T-cell (primary cell): ENCODE data around the gene RELL2. TPM values are rescaled to one million over a fixed set of nuclear protein-coding genes. Genes with fewer than 3 reads are reported as not detected.
A peak's percentile ranks its signal among the peaks of the same experiment; 100 is the strongest.

ENCODE experiments used
- ATAC-seq, 4 experiments: fragments of 200-7000 bp in 3 of 4; fragments of 150-1000 bp in 1 of 4; cut with Tn5 transposase; replicated peaks in 1 of 4; 1 replicate in 3 of 4; 2 replicates in 1 of 4; pipeline ENCODE4 v1.10.0; 2021; ENCODE audit warnings: moderate library complexity in 3 of 4, mild to moderate bottlenecking in 2 of 4, moderate number of reproducible peaks in 1 of 4
- CTCF ChIA-PET, 2 donors: fragments of 300-600 bp; sonication (Branson Sonifier 250); formaldehyde crosslinking; loops; one replicate each; lab custom pipeline; 2022; ENCODE audit warnings: antibody characterized with exemption in 2 of 2; lab: Charles Lee
- POLR2A ChIA-PET, 2 donors: fragments of 300-600 bp; sonication (Branson Sonifier 250); formaldehyde crosslinking; loops; one replicate each; lab custom pipeline; 2022; ENCODE audit warnings: antibody characterized with exemption in 2 of 2; lab: Charles Lee
- DNase-seq, 35 experiments: peaks; one replicate each; pipeline versions ENCODE4 v3.0.0 to v3.0.0-alpha.2; 2013 to 2023
- H3K27ac ChIP-seq: one replicate; pipeline ENCODE4 v1.5.1; 2013; ENCODE audit warnings: low read length
- H3K27me3 ChIP-seq, 2 experiments: replicated peaks in 1 of 2; 1 replicate in 1 of 2; 2 replicates in 1 of 2; pipeline versions ENCODE4 v1.6.1 to v1.7.0; 2013; ENCODE audit warnings: low read length in 1 of 2, mixed read lengths in 1 of 2; ENCODE audit not compliant: control insufficient read depth in 2 of 2, insufficient read depth in 2 of 2; ENCODE audit errors: extremely low read depth in 1 of 2
- H3K36me3 ChIP-seq, 2 donors: 1 replicate in 1 of 2; 2 replicates in 1 of 2; pipeline versions ENCODE4 v1.6.1 to v1.7.0; 2013; ENCODE audit warnings: low read length in 1 of 2; ENCODE audit not compliant: control insufficient read depth in 2 of 2, insufficient read depth in 1 of 2; ENCODE audit errors: extremely low read depth in 1 of 2
- H3K4me1 ChIP-seq, 2 experiments: 1 replicate in 1 of 2; 2 replicates in 1 of 2; pipeline versions ENCODE4 v1.6.1 to v1.7.0; 2013; ENCODE audit warnings: low read length in 2 of 2, mixed read lengths in 1 of 2; ENCODE audit not compliant: insufficient read depth in 2 of 2, control insufficient read depth in 1 of 2; ENCODE audit errors: extremely low read depth in 1 of 2
- H3K4me3 ChIP-seq, 2 donors: 1 replicate in 1 of 2; 2 replicates in 1 of 2; pipeline versions ENCODE4 v1.5.1 to v1.7.0; 2013; ENCODE audit warnings: mild to moderate bottlenecking in 2 of 2, low read length in 1 of 2, moderate library complexity in 1 of 2; ENCODE audit not compliant: control insufficient read depth in 1 of 2; ENCODE audit errors: extremely low read depth in 1 of 2
- H3K9me3 ChIP-seq: 2 replicates; pipeline ENCODE4 v1.7.0; 2013
- H3K27ac Mint-ChIP-seq, 2 donors: one replicate each; pipeline ENCODE4 v1.8.0; 2020 to 2021; ENCODE audit warnings: mild to moderate bottlenecking in 2 of 2, mixed read lengths in 2 of 2
- H3K27me3 Mint-ChIP-seq, 2 donors: one replicate each; pipeline ENCODE4 v1.8.0; 2021 to 2022; ENCODE audit warnings: mixed read lengths in 2 of 2
- H3K36me3 Mint-ChIP-seq: one replicate; pipeline ENCODE4 v1.8.0; 2021; ENCODE audit warnings: mixed read lengths
- H3K4me1 Mint-ChIP-seq, 3 donors: one replicate each; pipeline ENCODE4 v1.8.0; 2020 to 2022; ENCODE audit warnings: mixed read lengths in 3 of 3, mild to moderate bottlenecking in 1 of 3
- H3K4me3 Mint-ChIP-seq, 3 donors: one replicate each; pipeline ENCODE4 v1.8.0; 2020 to 2022; ENCODE audit warnings: mild to moderate bottlenecking in 3 of 3, mixed read lengths in 3 of 3, moderate library complexity in 3 of 3
- H3K9me3 Mint-ChIP-seq, 3 donors: one replicate each; pipeline ENCODE4 v1.8.0; 2020 to 2022; ENCODE audit warnings: mixed read lengths in 3 of 3
- WGBS: methylation state at CpG from one replicate; pipeline ENCODE4 v1.1.5; 2013; ENCODE audit warnings: missing lambda C conversion rate; ENCODE audit not compliant: insufficient coverage; 5-methylcytosine and 5-hydroxymethylcytosine counted together
- total RNA-seq, 35 experiments: library from RNA in 6 of 35; stranded (reverse) in 6 of 35; fragments of 120-200 nt in 1 of 35; gene quantifications; one replicate each; pipeline versions ENCODE4 v1.2.1 to v1.2.4 and lab custom pipeline; 2013 to 2026

The RELL2 gene
- total RNA-seq, 5 donors from 2014 or later (not counting 1 experiment from before 2014, with no cell fraction given): 15.3 to 30.7 (median 26.0) TPM

- Histone ChIP-seq H3K27ac (no peak overlapping the region), H3K9me3 (no peaks in the 10 kb centered on the region), H3K4me1 (peaks cover 7 to 40% of the 10 kb centered on the region in 2 experiments), H3K4me3 (no peak overlapping the region), H3K36me3 (peaks cover 6 to 29% of the 10 kb centered on the region in 2 donors), H3K27me3 (no peaks in the 10 kb centered on the region)
- POLR2A ChIA-PET: interaction anchor here (0.5 to 0.7 kb wide), 2 partner anchors 8 to 16 kb away, joined by 3 to 4 read pairs; partner anchors contain the start of gene DIAPH1 (in 1 of the 2)
- H3K4me3 Mint-ChIP-seq: peak overlapping the region; percentile 84 to 92 (median 91)
- CTCF ChIA-PET: interaction anchor here (0.5 to 6.1 kb wide), 6 partner anchors 17 to 176 kb away, joined by 3 to 62 read pairs (median 14); partner anchors contain the start of gene DIAPH1 (in 1 of the 2)
- H3K9me3 Mint-ChIP-seq: no peaks in the 10 kb centered on the region
- no peak for DNase-seq
- peak overlapping the region in 1 of 2 donors; percentile 69 for H3K27ac Mint-ChIP-seq
- H3K4me1 Mint-ChIP-seq: peaks cover 47 to 50% (median 48%) of the 10 kb centered on the region in 3 donors
- no peak for ATAC-seq
- WGBS: 91% methylated on average over 1 of the region's 6 CpGs
- peaks cover 12% of the 10 kb centered on the region for H3K36me3 Mint-ChIP-seq
- H3K27me3 Mint-ChIP-seq: no peaks in the 10 kb centered on the region
Observed at GRCh38 chr5:141634720-141635119, 2.1 kb upstream of the RELL2 start.

- H3K36me3 ChIP-seq: peaks cover 3 to 26% of the 10 kb centered on the region in 2 donors
- ATAC-seq: no peak
- POLR2A ChIA-PET: interaction anchor here (0.7 to 2.0 kb wide), 2 partner anchors 17 to 19 kb away, joined by 4 to 5 read pairs; partner anchors contain the start of gene DIAPH1 (in 1 of the 2)
- peak overlapping the region; percentile 90 to 99 for H3K4me3 ChIP-seq
- 100% methylated on average over 1 of the region's 7 CpGs for WGBS
- Mint-ChIP-seq H3K9me3 (no peaks in the 10 kb centered on the region), H3K27ac (peak overlapping the region in 1 of 2 donors; percentile 79), H3K27me3 (no peaks in the 10 kb centered on the region), H3K4me3 (peak overlapping the region; percentile 84 to 92 (median 91)), H3K36me3 (peaks cover 5% of the 10 kb centered on the region), H3K4me1 (peaks cover 44 to 48% (median 44%) of the 10 kb centered on the region in 3 donors)
- no peaks in the 10 kb centered on the region for H3K9me3 ChIP-seq
- H3K4me1 ChIP-seq: peaks cover 7 to 40% of the 10 kb centered on the region in 2 experiments
- DNase-seq: no peak
- no peaks in the 10 kb centered on the region for H3K27me3 ChIP-seq
- CTCF ChIA-PET: interaction anchor here in 1 of 2 donors (0.5 to 6.1 kb wide), 6 partner anchors 16 to 315 kb away, joined by 3 to 62 read pairs (median 20); partner anchors contain the start of genes DIAPH1, FCHSD1 and TAF7
- H3K27ac ChIP-seq: no peak overlapping the region
Observed at GRCh38 chr5:141635646-141636045, 1.2 kb upstream of the RELL2 start.

DNA sequence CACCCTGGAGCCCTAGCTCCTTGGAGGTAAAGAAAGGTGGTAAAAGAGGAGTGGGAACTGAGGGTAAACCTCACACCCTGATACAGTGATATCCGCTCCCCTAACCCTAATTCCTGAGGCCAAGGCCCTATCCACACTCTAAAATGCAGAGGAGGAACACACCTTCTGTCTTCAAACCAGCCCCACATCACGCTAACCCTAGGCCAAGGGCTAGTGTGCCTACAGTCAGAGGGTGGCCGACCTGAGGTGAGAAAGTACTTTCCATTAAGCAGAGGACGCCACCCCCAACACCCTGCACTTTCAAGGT is 738 bp upstream of the RELL2 start:
- Histone ChIP-seq H3K27me3 (no peaks in the 10 kb centered on the region), H3K4me1 (peaks cover 7 to 40% of the 10 kb centered on the region in 2 experiments), H3K27ac (peak overlapping the region; percentile 79), H3K36me3 (peaks cover 3 to 26% of the 10 kb centered on the region in 2 donors), H3K9me3 (no peaks in the 10 kb centered on the region), H3K4me3 (peak overlapping the region; percentile 90 to 99)
- peaks cover 9% of the 10 kb centered on the region for H3K36me3 Mint-ChIP-seq
- ChIA-PET CTCF (interaction anchor here in 1 of 2 donors (0.5 to 6.1 kb wide), 7 partner anchors 15 to 316 kb away, joined by 3 to 62 read pairs (median 16); partner anchors contain the start of genes DIAPH1, FCHSD1 and TAF7), POLR2A (interaction anchor here (0.6 to 2.0 kb wide), 3 partner anchors 15 to 19 kb away, joined by 3 to 5 read pairs (median 4); partner anchors contain the start of gene FCHSD1 (in 2 of the 2))
- ATAC-seq: no peak
- peak overlapping the region; percentile 71 to 79 for H3K27ac Mint-ChIP-seq
- no peak for DNase-seq
- H3K9me3 Mint-ChIP-seq: no peaks in the 10 kb centered on the region
- peak overlapping the region; percentile 84 to 92 (median 91) for H3K4me3 Mint-ChIP-seq
- no peaks in the 10 kb centered on the region for H3K27me3 Mint-ChIP-seq
- WGBS: 10% methylated on average over 4 of the region's 4 CpGs
- H3K4me1 Mint-ChIP-seq: peaks cover 44 to 48% (median 44%) of the 10 kb centered on the region in 3 donors

- H3K4me3 Mint-ChIP-seq: peak overlapping the region; percentile 84 to 92 (median 91)
- peak; percentile 67 to 69 (median 68) for ATAC-seq
- H3K4me3 ChIP-seq: peak overlapping the region; percentile 90 to 99
- no peaks in the 10 kb centered on the region for H3K27me3 Mint-ChIP-seq
- H3K27ac Mint-ChIP-seq: peak overlapping the region; percentile 87 to 93
- peaks cover 38 to 50% (median 47%) of the 10 kb centered on the region in 3 donors for H3K4me1 Mint-ChIP-seq
- DNase-seq: peak in 32 of 35 experiments; percentile 22 to 73 (median 42)
- POLR2A ChIA-PET: interaction anchor here (0.5 to 2.0 kb wide), 6 partner anchors 13 to 458 kb away, joined by 3 to 23 read pairs (median 4); partner anchors contain the start of gene FCHSD1 (in 1 of the 2)
- H3K4me1 ChIP-seq: peaks cover 7 to 40% of the 10 kb centered on the region in 2 experiments
- WGBS: under 1% methylated on average over 42 of the region's 63 CpGs
- CTCF ChIA-PET: interaction anchor here (0.5 to 6.1 kb wide), 19 partner anchors 13 to 375 kb away, joined by 3 to 62 read pairs (median 5); partner anchors contain the start of genes DIAPH1 (in 2 of the 2), ARAP3 (in 1 of the 2), DELE1 (in 1 of the 2) and FCHSD1 (in 1 of the 2)
- no peaks in the 10 kb centered on the region for H3K9me3 Mint-ChIP-seq
- peak overlapping the region; percentile 76 for H3K27ac ChIP-seq
- no peaks in the 10 kb centered on the region for H3K27me3 ChIP-seq
- no peaks in the 10 kb centered on the region for H3K9me3 ChIP-seq
- H3K36me3 Mint-ChIP-seq: peaks cover 13% of the 10 kb centered on the region
- peaks cover 3 to 29% of the 10 kb centered on the region in 2 donors for H3K36me3 ChIP-seq
Observed at GRCh38 chr5:141637123-141637766, 448 bp downstream of the RELL2 start.

GRCh38 chr5:141637767-141638419 is 1.1 kb downstream of the RELL2 start:
- WGBS: 8% methylated on average over 31 of the region's 40 CpGs
- H3K9me3 Mint-ChIP-seq: no peaks in the 10 kb centered on the region
- H3K4me1 Mint-ChIP-seq: peaks cover 38 to 43% (median 41%) of the 10 kb centered on the region in 3 donors
- DNase-seq (peak; percentile 24 to 77 (median 54)), ATAC-seq (peak; percentile 33 to 44 (median 38))
- Histone ChIP-seq H3K4me1 (peaks cover 7 to 38% of the 10 kb centered on the region in 2 experiments), H3K27ac (peak overlapping the region; percentile 76), H3K36me3 (peaks cover 3 to 29% of the 10 kb centered on the region in 2 donors), H3K9me3 (no peaks in the 10 kb centered on the region), H3K27me3 (no peaks in the 10 kb centered on the region), H3K4me3 (peak overlapping the region; percentile 90 to 99)
- H3K4me3 Mint-ChIP-seq: peak overlapping the region; percentile 84 to 92 (median 91)
- peaks cover 13% of the 10 kb centered on the region for H3K36me3 Mint-ChIP-seq
- ChIA-PET CTCF (interaction anchor here (0.6 to 6.1 kb wide), 10 partner anchors 9 to 323 kb away, joined by 3 to 62 read pairs (median 8); partner anchors contain the start of genes ARAP3 (in 1 of the 2), DIAPH1 (in 1 of the 2) and FCHSD1 (in 1 of the 2)), POLR2A (interaction anchor here (0.9 to 1.7 kb wide), 3 partner anchors 13 to 21 kb away, joined by 3 to 4 read pairs (median 3); partner anchors contain the start of gene FCHSD1 (in 1 of the 2))
- H3K27me3 Mint-ChIP-seq: no peaks in the 10 kb centered on the region
- peak overlapping the region; percentile 92 to 93 for H3K27ac Mint-ChIP-seq
